ENCODE measurements around the gene HOXA1. TPM values are rescaled to one million over a fixed set of nuclear protein-coding genes. Genes with fewer than 3 reads are reported as not detected.

The HOXA1 gene
- polyA plus RNA-seq, 3 donors = 0.08 to 0.56 (median 0.51) TPM

GRCh38 chr7:27099453-27100370, 3.9 kb upstream of the HOXA1 start:
- 25 to 81% (median 65%) methylated on average over 8 of the region's 8 CpGs for WGBS, 3 donors
- no peak overlapping the region for H3K27ac ChIP-seq (ENCODE audit: low read depth, low read length)

GRCh38 chr7:27098578-27099451, 3.0 kb upstream of the HOXA1 start:
- H3K27ac ChIP-seq (ENCODE audit: low read depth, low read length) = peak overlapping the region; percentile 36
- 8 to 23% (median 17%) methylated on average over 38 of the region's 38 CpGs for WGBS, 3 donors

GRCh38 chr7:27097686-27098577, 2.1 kb upstream of the HOXA1 start:
- H3K27ac ChIP-seq (ENCODE audit: low read depth, low read length) = peak overlapping the region; percentile 36
- WGBS, 3 donors = 9 to 14% (median 11%) methylated on average over 34 to 35 of the region's 35 CpGs

- H3K27ac ChIP-seq (ENCODE audit: low read depth, low read length) = peak overlapping the region; percentile 21
- 1 to 4% (median 2%) methylated on average over 38 to 41 of the region's 41 CpGs for WGBS, 3 donors
Measured at GRCh38 chr7:27096768-27097514, 1.1 kb upstream of the HOXA1 start.

- 9 to 14% (median 11%) methylated on average over 32 to 33 of the region's 33 CpGs for WGBS, 3 donors
- H3K27ac ChIP-seq (ENCODE audit: low read depth, low read length) = no peak overlapping the region
Measured at GRCh38 chr7:27095050-27095896, 527 bp downstream of the HOXA1 start.

GRCh38 chr7:27094304-27095049, 1.3 kb downstream of the HOXA1 start:
- H3K27ac ChIP-seq (ENCODE audit: low read depth, low read length) = no peak overlapping the region
- 23 to 75% (median 66%) methylated on average over 29 of the region's 29 CpGs for WGBS, 3 donors

GRCh38 chr7:27093184-27093895, 2.5 kb downstream of the HOXA1 start:
- WGBS, 3 donors = 42 to 68% (median 65%) methylated on average over 6 of the region's 6 CpGs
- H3K27ac ChIP-seq (ENCODE audit: low read depth, low read length) = no peak overlapping the region

- no peak overlapping the region for H3K27ac ChIP-seq (ENCODE audit: low read depth, low read length)
- 44 to 82% (median 77%) methylated on average over 1 of the region's 1 CpG for WGBS, 3 donors
Measured at GRCh38 chr7:27092819-27093110, 3.0 kb downstream of the HOXA1 start.

GRCh38 chr7:27091941-27092818, 3.6 kb downstream of the HOXA1 start:
- H3K27ac ChIP-seq (ENCODE audit: low read depth, low read length) = no peak overlapping the region
- 35 to 62% (median 52%) methylated on average over 9 of the region's 9 CpGs for WGBS, 3 donors

GRCh38 chr7:27091105-27091504, 4.7 kb downstream of the HOXA1 start:
- H3K27ac ChIP-seq (ENCODE audit: low read depth, low read length) = no peak overlapping the region
- 11 to 60% (median 53%) methylated on average over 3 of the region's 3 CpGs for whole genome bisulfite sequencing, 3 donors

GRCh38 chr7:27088002-27088922, 7.5 kb downstream of the HOXA1 start:
- 19 to 30% (median 26%) methylated on average over 60 to 68 of the region's 68 CpGs for WGBS, 3 donors
- no peak overlapping the region for H3K27ac ChIP-seq (ENCODE audit: low read depth, low read length)

- H3K27ac ChIP-seq (ENCODE audit: low read depth, low read length) = no peak overlapping the region
- 77 to 92% (median 89%) methylated on average over 2 of the region's 2 CpGs for WGBS, 3 donors
Measured at GRCh38 chr7:27083646-27084045, 12.2 kb downstream of the HOXA1 start.

- 63 to 95% (median 88%) methylated on average over 1 of the region's 1 CpG for WGBS, 3 donors
- no peak overlapping the region for H3K27ac ChIP-seq (ENCODE audit: low read depth, low read length)
Measured at GRCh38 chr7:27082171-27082570, 13.6 kb downstream of the HOXA1 start.
